ENCODE results near the gene PDHX.

Gene PDHX

GRCh38 chr11:35038211-35038928, 122.0 kb downstream of the PDHX start:
- ATAC-seq (ENCODE audit: low read depth), result no peak
- Histone ChIP-seq H3K36me3 (ENCODE audit: low read depth) (no peaks in the 10 kb centered on the region), H3K4me1 (ENCODE audit: insufficient read depth, poor library complexity, severe bottlenecking) (peaks cover 45% of the 10 kb centered on the region), H3K27me3 (ENCODE audit: insufficient read depth, poor library complexity, severe bottlenecking) (no peaks in the 10 kb centered on the region), H3K9me3 (ENCODE audit: severe bottlenecking) (no peaks in the 10 kb centered on the region), H3K27ac (ENCODE audit: poor library complexity, severe bottlenecking) (peak overlapping the region; percentile 91), H3K4me3 (ENCODE audit: severe bottlenecking) (no peak overlapping the region)
- TF ChIP-seq CTCF (IDR thresholded peaks at IDR 0.05; ENCODE audit: poor library complexity, severe bottlenecking), result no peak
- no peak for DNase-seq (ENCODE audit: low spot score)

GRCh38 chr11:35039076-35039475, 122.7 kb downstream of the PDHX start:
- Histone ChIP-seq H3K27me3 (ENCODE audit: insufficient read depth, poor library complexity, severe bottlenecking) (no peaks in the 10 kb centered on the region), H3K4me1 (ENCODE audit: insufficient read depth, poor library complexity, severe bottlenecking) (peaks cover 45% of the 10 kb centered on the region), H3K27ac (ENCODE audit: poor library complexity, severe bottlenecking) (peak overlapping the region; percentile 91), H3K4me3 (ENCODE audit: severe bottlenecking) (no peak overlapping the region), H3K9me3 (ENCODE audit: severe bottlenecking) (no peaks in the 10 kb centered on the region), H3K36me3 (ENCODE audit: low read depth) (no peaks in the 10 kb centered on the region)
- TF ChIP-seq CTCF (IDR thresholded peaks at IDR 0.05; ENCODE audit: poor library complexity, severe bottlenecking), result no peak
- DNase-seq (ENCODE audit: low spot score) (no peak), ATAC-seq (ENCODE audit: low read depth) (peak; percentile 17; the same call in 1 of the 3 replicates)

GRCh38 chr11:35040221-35040942, 124.0 kb downstream of the PDHX start:
- Histone ChIP-seq H3K4me3 (ENCODE audit: severe bottlenecking) (peak overlapping the region; percentile 8), H3K36me3 (ENCODE audit: low read depth) (no peaks in the 10 kb centered on the region), H3K27me3 (ENCODE audit: insufficient read depth, poor library complexity, severe bottlenecking) (no peaks in the 10 kb centered on the region), H3K4me1 (ENCODE audit: insufficient read depth, poor library complexity, severe bottlenecking) (peaks cover 43% of the 10 kb centered on the region), H3K9me3 (ENCODE audit: severe bottlenecking) (no peaks in the 10 kb centered on the region), H3K27ac (ENCODE audit: poor library complexity, severe bottlenecking) (peak overlapping the region; percentile 91)
- TF ChIP-seq CTCF (IDR thresholded peaks at IDR 0.05; ENCODE audit: poor library complexity, severe bottlenecking), result no peak
- DNase-seq (ENCODE audit: low spot score), result no peak
- peak; percentile 90 for ATAC-seq (ENCODE audit: low read depth)

DNA sequence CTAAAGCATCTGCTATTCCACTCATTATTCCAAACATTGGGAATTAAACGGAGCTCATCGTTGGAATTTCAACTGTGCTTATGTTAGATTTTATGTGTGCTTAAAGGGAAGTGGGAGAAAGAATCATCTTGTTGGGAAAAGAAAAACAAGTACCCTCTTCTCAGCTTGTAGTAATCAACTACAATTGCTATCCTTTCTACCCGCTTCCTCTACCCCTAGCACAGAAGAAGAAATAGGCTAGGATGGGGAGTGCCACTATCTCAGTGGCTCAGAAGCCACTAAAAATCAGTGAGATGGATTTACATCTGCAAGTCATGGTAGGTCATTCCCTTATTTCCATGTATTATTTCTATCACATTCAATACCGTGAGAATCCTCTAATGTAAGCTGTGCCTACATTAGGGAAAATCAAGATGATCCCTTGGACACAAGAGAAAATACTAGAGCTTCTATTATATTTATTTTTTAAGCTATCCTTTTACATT, 124.7 kb downstream of the PDHX start:
- H3K4me1 ChIP-seq (ENCODE audit: insufficient read depth, poor library complexity, severe bottlenecking), result peaks cover 36% of the 10 kb centered on the region

More for the DNA sequence above, 124.7 kb downstream of the PDHX start:
- DNase-seq (ENCODE audit: low spot score), result no peak
- Histone ChIP-seq H3K27me3 (ENCODE audit: insufficient read depth, poor library complexity, severe bottlenecking) (no peaks in the 10 kb centered on the region), H3K4me3 (ENCODE audit: severe bottlenecking) (no peak overlapping the region), H3K27ac (ENCODE audit: poor library complexity, severe bottlenecking) (peak overlapping the region; percentile 91), H3K9me3 (ENCODE audit: severe bottlenecking) (no peaks in the 10 kb centered on the region), H3K36me3 (ENCODE audit: low read depth) (no peaks in the 10 kb centered on the region)
- ATAC-seq (ENCODE audit: low read depth), result no peak
- TF ChIP-seq CTCF (IDR thresholded peaks at IDR 0.05; ENCODE audit: poor library complexity, severe bottlenecking), result no peak

Measured in RWPE2 (cell line).